Heart left ventricle (tissue), 13 donors: ENCODE measurements around the gene ZNF350.

Experiments used
- CTCF ChIP-seq, 12 donors: fragments of 200-600 bp; sonication (generic) in 4 of 12; IDR thresholded peaks; one replicate each; pipeline versions ENCODE4 v1.5.0 to v1.8.0; 2018 to 2022; ENCODE audit warnings: antibody characterized with exemption in 12 of 12, mild to moderate bottlenecking in 5 of 12
- POLR2A ChIP-seq, 2 donors: fragments of 450-650 bp; IDR thresholded peaks; one replicate each; pipeline ENCODE4 v1.6.1; 2017; ENCODE audit warnings: antibody characterized with exemption in 2 of 2, mild to moderate bottlenecking in 2 of 2, moderate library complexity in 2 of 2
- donor health status: ischemic (EF 13 %, LVEDD 7.1; RV severe dilation, severe dysfunction).
- donor health status: DM: no; HTN: yes; CAD: no.
- donor health status: DM: no; HTN: no; CAD: no.
- donor health status: ischemic (EF 25% LVEDD 6.9; RV normal size, moderate dysfunction).
- donor health status: ischemic (EF 25% LVEDD 5.7; RV mildly dilated, moderate dysfunction).
- donor health status: ischemic (EF 35%, LVEDD 5.7; RV mildly dilated, moderate dysfunction).
- donor health status: nonischemic (EF 11% LVEDD 7.7; RV severe dilation, severe dysfunction).
- donor health status: DM: yes; HTN: yes; CAD: no.
- donor health status: PGD.
- donor health status: ischemic (EF 29% LVEDD 5.4; RV normal size, mild dysfunction).
- donor health status: nonischemic (EF 23%, LVEDD 6.1; RV moderate dilation, normal function).

DNA sequence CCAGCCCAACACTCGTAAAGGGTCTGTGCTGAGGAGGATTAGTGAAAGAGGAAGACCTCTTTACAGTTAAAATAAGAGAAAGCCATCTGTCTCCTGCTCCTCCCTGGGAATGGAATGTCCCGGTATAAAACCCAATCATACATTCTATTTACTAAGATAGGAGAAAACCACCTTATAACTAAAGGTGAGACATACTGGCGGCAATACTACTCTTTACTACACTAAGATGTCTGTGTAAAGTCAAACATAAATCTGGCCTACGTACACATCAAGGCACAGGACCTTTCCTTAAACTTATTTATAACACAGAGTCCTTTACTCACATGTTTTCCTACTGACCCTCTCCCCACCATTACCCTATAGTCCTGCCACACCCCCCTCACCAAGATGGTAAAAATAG lies 3.3 kb downstream of the ZNF350 start:
- TF ChIP-seq POLR2A (IDR thresholded peaks at IDR 0.05) (no peak), CTCF (IDR thresholded peaks at IDR 0.05) (no peak)
